NCI-H1694 (cell line): ENCODE measurements around the gene SAMD3.
"Not testable (repeated sequence)": the region's sequence is repeated elsewhere in the genome, so short reads cannot be mapped to it uniquely, and the experiment has no call there.

ENCODE experiments used
- DNase-seq: peaks from one replicate; lab custom pipeline; 2025; lab: John Stamatoyannopoulos, UW

The SAMD3 gene

GRCh38 chr6:130211691-130212090 is 11.1 kb downstream of the SAMD3 start:
- no peak for DNase-seq

DNA sequence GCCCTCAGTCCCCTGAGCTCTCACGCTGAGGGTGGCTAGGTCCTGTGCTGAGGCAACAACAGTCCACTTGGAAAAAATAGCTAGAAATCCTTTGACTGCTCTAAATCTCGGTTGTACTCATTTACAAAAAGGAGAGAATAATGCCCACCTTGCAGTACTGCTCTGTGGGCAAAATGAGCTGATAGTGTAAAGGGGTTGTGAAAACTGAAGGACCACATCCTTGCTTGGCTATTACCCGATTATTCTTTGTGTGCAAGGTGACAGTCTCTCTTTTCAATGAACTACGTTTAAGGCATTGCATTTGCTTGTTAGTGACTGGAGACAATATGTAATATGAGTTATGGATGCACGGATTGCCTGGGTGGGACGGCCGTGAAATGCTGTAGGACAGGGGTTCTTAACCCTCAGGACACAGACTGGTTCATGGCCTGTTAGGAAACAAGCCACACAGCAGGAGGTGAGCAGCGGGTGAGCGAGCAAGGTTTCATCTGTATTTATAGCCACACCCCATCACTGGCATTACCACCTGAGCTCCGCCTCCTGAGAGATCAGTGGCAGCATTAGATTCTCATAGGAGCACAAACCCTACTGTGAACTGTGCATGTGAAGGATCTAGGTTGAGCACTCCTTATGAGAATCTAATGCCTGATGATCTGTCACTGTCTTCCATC is 14.6 kb downstream of the SAMD3 start:
- no peak for DNase-seq

GRCh38 chr6:130206479-130206878 is 16.3 kb downstream of the SAMD3 start:
- no peak for DNase-seq

GRCh38 chr6:130204322-130204721 is 18.4 kb downstream of the SAMD3 start:
- DNase-seq = no peak

- DNase-seq = no peak
Observed at GRCh38 chr6:130203370-130203769, 19.4 kb downstream of the SAMD3 start.

DNA sequence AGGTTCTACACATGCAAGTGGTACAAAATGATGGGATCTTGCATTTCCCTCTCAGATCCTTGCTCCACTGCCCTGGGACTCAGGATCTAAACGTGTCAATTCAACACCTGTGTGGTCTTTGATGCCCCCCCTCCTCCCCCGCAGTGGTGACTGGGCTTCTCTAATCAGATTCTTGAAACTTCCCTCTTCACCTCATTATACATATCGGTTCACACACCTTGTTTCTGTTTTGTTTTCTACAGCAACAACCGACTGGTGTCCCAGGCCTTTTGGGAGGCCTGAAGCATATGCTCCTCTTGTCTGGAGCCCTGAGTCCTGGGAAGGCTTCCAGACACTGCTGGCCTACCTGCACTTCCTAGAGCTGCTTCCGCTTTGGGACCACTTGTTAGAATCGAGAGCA is 20.0 kb downstream of the SAMD3 start:
- no peak for DNase-seq

GRCh38 chr6:130200020-130200419 is 22.7 kb downstream of the SAMD3 start:
- DNase-seq = no peak

GRCh38 chr6:130198483-130199035 is 24.2 kb downstream of the SAMD3 start:
- DNase-seq = no peak

DNA sequence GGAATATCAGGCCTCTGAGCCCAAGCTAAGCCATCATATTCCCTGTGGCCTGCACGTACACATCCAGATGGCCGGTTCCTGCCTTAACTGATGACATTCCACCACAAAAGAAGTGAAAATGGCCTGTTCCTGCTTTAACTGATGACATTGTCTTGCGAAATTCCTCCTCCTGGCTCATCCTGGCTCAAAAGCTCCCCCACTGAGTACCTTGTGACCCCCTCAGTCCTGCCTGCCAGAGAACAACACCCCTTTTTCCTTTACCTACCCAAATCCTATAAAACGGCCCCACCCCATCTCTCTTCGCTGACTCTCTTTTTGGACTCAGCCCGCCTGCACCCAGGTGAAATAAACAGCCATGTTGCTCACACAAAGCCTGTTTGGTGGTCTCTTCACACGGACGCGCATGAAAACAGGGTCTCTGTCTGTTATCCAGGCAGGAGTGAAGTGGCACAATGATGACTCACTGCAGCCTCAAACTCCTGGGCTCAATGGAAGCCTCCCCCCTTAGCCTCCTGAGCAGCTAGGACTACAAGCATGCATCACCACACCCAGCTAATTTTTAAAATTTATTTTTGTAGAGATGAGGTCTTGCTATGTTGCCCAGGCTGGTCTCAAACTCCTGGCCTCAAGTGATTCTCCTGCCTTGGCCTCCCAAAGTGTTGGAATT is 24.8 kb downstream of the SAMD3 start:
- not testable (repeated sequence) for DNase-seq

GRCh38 chr6:130194434-130194833 is 28.3 kb downstream of the SAMD3 start:
- not testable (repeated sequence) for DNase-seq

DNA sequence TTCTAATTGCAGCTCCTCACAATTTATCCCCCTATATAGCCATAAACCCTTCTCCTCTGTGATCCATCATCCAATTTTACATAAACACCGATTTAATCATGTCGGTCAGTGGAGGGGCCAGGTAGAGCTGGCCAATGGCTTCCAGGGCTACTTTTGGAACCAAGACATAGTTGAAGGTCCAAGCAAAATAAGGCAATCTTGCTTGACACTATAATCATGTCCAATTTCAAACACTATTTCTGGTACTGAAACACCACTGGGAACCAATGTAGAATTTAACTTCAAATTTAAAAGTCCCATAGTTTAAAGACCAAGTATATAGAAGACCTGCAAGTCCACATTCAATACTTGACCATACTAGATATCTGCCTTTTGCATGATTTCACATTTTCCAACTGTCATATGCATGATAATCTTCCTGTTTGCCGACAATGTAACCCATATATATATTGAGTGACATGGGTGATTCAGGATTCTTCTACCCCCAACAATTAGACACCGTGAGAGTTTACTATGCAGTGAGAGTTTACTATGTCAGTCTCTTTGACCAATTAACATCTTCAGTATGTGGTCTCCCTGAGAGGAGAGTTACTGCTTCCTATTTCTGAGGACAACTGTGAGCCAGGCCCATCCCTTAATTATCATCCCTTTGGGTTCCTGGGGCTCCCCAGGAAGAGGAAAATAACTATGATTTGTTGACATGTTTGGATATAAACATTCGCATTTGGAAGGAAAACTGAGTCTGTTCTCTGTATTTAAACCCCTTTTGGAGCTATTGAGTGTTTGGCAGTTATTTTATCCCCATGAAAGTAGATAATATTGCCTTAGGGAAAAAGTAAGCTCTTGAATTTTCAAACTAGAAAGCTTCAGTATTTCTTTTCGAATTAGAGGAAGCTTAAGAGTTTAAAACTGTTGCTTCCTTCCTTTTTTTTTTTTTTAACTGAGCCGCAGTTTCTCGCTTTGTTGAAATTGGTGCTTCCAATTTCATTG is 31.8 kb downstream of the SAMD3 start:
- DNase-seq = no peak

DNA sequence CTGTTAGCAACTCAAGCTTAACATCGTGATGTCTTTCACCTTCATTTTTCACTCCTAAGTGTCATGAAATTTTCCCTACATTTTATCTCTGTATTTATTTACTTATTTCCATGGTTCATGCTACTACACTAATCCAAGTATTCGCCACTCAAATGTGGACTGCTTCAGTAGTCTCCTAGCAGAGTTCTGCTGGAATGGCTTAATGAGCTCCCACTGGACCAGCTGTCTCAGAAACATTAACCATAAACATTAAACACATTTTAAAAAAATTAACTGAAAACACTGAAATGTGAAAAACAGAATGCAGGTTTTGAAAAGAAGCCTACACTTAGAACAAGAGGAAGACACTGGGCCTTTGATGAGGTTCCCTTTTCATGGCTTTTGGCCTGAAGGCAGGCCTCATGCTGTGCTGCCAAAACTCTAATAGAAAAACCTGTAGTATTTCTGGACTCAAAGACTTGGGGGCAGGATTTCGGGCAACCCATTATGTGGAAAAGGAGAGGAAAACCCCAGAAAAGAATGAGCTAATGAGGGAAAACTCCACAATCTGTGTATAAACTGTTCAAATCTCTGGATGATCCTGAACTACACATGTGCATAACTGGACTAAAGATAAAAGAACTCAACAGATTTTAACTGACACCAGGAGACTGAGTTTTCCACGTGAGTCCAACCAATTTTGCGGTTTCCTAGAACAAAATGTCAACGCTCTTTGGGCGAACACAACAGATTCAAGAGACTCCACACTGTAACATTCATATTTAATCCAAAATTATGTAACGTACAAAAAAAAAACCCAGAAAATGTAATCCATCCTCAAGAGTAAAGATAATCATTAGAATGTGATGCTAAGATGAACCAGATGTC is 33.0 kb downstream of the SAMD3 start:
- DNase-seq = no peak

GRCh38 chr6:130188207-130188899 is 34.4 kb downstream of the SAMD3 start:
- DNase-seq = no peak

- no peak for DNase-seq
Observed at GRCh38 chr6:130187335-130188206, 35.2 kb downstream of the SAMD3 start.

DNA sequence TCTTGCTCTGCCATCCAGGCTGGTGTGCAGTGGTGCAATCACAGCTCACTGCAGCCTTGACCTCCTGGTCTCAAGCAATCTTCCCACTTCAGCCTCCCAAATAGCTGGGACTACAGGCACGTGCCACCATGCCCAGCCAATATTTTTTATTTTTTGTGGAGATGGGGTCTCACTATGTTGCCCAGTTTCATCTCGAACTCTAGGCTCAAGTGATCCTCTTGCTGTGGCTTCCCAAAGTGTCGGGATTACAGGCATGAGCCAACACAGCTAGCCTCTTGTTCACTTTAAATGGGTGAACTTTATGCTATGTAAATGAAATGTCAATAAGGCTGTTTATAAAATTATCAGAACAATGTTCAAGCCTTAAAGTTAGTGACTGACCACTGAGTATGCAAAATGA is 37.1 kb downstream of the SAMD3 start:
- DNase-seq = no peak

GRCh38 chr6:130183271-130184222 is 39.2 kb downstream of the SAMD3 start:
- no peak for DNase-seq

GRCh38 chr6:130182466-130182865 is 40.3 kb downstream of the SAMD3 start:
- DNase-seq = no peak

GRCh38 chr6:130178692-130179091 is 44.1 kb downstream of the SAMD3 start:
- no peak for DNase-seq

- DNase-seq = no peak
Observed at GRCh38 chr6:130176378-130176777, 46.4 kb downstream of the SAMD3 start.
